ENCODE measurements around the gene IL18R1. TPM values are rescaled to one million over a fixed set of nuclear protein-coding genes. Genes with fewer than 3 reads are reported as not detected.

IL18R1 gene
- total RNA-seq, 1 experiment from 2014 or later, result 1.5 TPM

GRCh38 chr2:102357937-102358336 lies 2.3 kb downstream of the IL18R1 start:
- Mint-ChIP-seq H3K27ac (ENCODE audit: unreplicated experiment) (no peak overlapping the region), H3K36me3 (ENCODE audit: insufficient read depth, unreplicated experiment) (peaks cover 9% of the 10 kb centered on the region), H3K27me3 (ENCODE audit: unreplicated experiment) (no peaks in the 10 kb centered on the region), H3K4me3 (ENCODE audit: low read depth, unreplicated experiment) (no peak overlapping the region), H3K9me3 (ENCODE audit: low read depth, unreplicated experiment) (no peaks in the 10 kb centered on the region), H3K4me1 (ENCODE audit: low read depth, unreplicated experiment) (no peaks in the 10 kb centered on the region)
- DNase-seq, result no peak
- TF ChIP-seq CTCF (IDR thresholded peaks at IDR 0.05; ENCODE audit: unreplicated experiment), result no peak
- intact Hi-C loops (cut with micrococcal nuclease; ENCODE audit: unreplicated experiment), result loop anchor here (5.0 to 10.0 kb wide), 4 partner anchors 84 to 473 kb away; no protein-coding TSS in a partner anchor
- no TSS peak for BruUV-seq (replicated peaks)
- CTCF ChIA-PET, result interaction anchor here (0.7 kb wide), 1 partner anchor 479 kb away, joined by 3 read pairs; no protein-coding TSS in a partner anchor

- CTCF ChIA-PET, result no interaction called here
- BruUV-seq (replicated peaks), result no TSS peak
- no peak for TF ChIP-seq CTCF (IDR thresholded peaks at IDR 0.05; ENCODE audit: unreplicated experiment)
- Mint-ChIP-seq H3K4me3 (ENCODE audit: low read depth, unreplicated experiment) (no peak overlapping the region), H3K27ac (ENCODE audit: unreplicated experiment) (no peak overlapping the region), H3K4me1 (ENCODE audit: low read depth, unreplicated experiment) (no peaks in the 10 kb centered on the region), H3K36me3 (ENCODE audit: insufficient read depth, unreplicated experiment) (peaks cover 9% of the 10 kb centered on the region), H3K27me3 (ENCODE audit: unreplicated experiment) (no peaks in the 10 kb centered on the region), H3K9me3 (ENCODE audit: low read depth, unreplicated experiment) (no peaks in the 10 kb centered on the region)
- DNase-seq, result no peak
- intact Hi-C loops (cut with micrococcal nuclease; ENCODE audit: unreplicated experiment), result loop anchor here (5.0 to 10.0 kb wide), 4 partner anchors 84 to 474 kb away; no protein-coding TSS in a partner anchor
These were observed 2.9 kb downstream of the IL18R1 start for GRCh38 chr2:102358496-102358895.

GRCh38 chr2:102359527-102359926 lies 3.9 kb downstream of the IL18R1 start:
- Mint-ChIP-seq H3K27ac (ENCODE audit: unreplicated experiment) (no peak overlapping the region), H3K9me3 (ENCODE audit: low read depth, unreplicated experiment) (no peaks in the 10 kb centered on the region), H3K4me3 (ENCODE audit: low read depth, unreplicated experiment) (no peak overlapping the region), H3K27me3 (ENCODE audit: unreplicated experiment) (no peaks in the 10 kb centered on the region), H3K4me1 (ENCODE audit: low read depth, unreplicated experiment) (no peaks in the 10 kb centered on the region), H3K36me3 (ENCODE audit: insufficient read depth, unreplicated experiment) (peaks cover 9% of the 10 kb centered on the region)
- no peak for TF ChIP-seq CTCF (IDR thresholded peaks at IDR 0.05; ENCODE audit: unreplicated experiment)
- BruUV-seq (replicated peaks), result no TSS peak
- intact Hi-C loops (cut with micrococcal nuclease; ENCODE audit: unreplicated experiment), result loop anchor here (5.0 to 10.0 kb wide), 4 partner anchors 83 to 475 kb away; no protein-coding TSS in a partner anchor
- CTCF ChIA-PET, result interaction anchor here (0.8 kb wide), 1 partner anchor 119 kb away, joined by 4 read pairs; no protein-coding TSS in a partner anchor
- DNase-seq, result no peak

- Mint-ChIP-seq H3K36me3 (ENCODE audit: insufficient read depth, unreplicated experiment) (no peaks in the 10 kb centered on the region), H3K27ac (ENCODE audit: unreplicated experiment) (no peak overlapping the region), H3K4me1 (ENCODE audit: low read depth, unreplicated experiment) (no peaks in the 10 kb centered on the region), H3K27me3 (ENCODE audit: unreplicated experiment) (no peaks in the 10 kb centered on the region), H3K4me3 (ENCODE audit: low read depth, unreplicated experiment) (no peak overlapping the region), H3K9me3 (ENCODE audit: low read depth, unreplicated experiment) (peaks cover 9% of the 10 kb centered on the region)
- DNase-seq, result no peak
- BruUV-seq (replicated peaks), result no TSS peak
- no peak for TF ChIP-seq CTCF (IDR thresholded peaks at IDR 0.05; ENCODE audit: unreplicated experiment)
- CTCF ChIA-PET, result no interaction called here
- intact Hi-C loops (cut with micrococcal nuclease; ENCODE audit: unreplicated experiment), result no loop called here
These were observed 6.1 kb downstream of the IL18R1 start for GRCh38 chr2:102361632-102362241.

All from Calu3 (cell line).